C4-2B (cell line): ENCODE data around the gene DNAJA2.

Source experiments
- ZFX ChIP-seq: fragments of 450-650 bp; IDR thresholded peaks from 2 replicates; pipeline ENCODE4 v1.6.1; 2017
- TF ChIP-seq, protein P1 (sequence below): fragments of 450-650 bp; conservative IDR thresholded peaks from 2 replicates; pipeline ENCODE4 v1.5.1; 2017; ENCODE audit warnings: mild to moderate bottlenecking

DNA sequence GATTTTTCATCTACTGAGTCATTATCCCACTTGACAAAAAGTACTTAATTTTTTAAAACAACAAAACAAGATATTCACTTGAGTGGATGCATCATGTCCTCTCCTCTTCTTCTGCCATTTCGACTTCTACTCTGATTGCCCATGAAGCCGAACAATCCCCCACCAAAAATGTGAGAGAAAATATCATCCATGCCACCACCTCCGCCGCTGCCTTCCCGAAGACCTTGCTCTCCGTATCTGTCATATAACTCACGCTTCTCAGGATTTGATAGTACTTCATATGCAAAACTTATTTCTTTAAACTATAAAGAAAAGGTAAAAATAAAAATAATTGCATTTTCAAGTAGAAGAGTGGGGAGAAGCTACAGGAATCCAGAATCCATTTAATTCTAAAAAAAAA, 2.2 kb downstream of the DNAJA2 start:
- TF ChIP-seq, protein P1, sequence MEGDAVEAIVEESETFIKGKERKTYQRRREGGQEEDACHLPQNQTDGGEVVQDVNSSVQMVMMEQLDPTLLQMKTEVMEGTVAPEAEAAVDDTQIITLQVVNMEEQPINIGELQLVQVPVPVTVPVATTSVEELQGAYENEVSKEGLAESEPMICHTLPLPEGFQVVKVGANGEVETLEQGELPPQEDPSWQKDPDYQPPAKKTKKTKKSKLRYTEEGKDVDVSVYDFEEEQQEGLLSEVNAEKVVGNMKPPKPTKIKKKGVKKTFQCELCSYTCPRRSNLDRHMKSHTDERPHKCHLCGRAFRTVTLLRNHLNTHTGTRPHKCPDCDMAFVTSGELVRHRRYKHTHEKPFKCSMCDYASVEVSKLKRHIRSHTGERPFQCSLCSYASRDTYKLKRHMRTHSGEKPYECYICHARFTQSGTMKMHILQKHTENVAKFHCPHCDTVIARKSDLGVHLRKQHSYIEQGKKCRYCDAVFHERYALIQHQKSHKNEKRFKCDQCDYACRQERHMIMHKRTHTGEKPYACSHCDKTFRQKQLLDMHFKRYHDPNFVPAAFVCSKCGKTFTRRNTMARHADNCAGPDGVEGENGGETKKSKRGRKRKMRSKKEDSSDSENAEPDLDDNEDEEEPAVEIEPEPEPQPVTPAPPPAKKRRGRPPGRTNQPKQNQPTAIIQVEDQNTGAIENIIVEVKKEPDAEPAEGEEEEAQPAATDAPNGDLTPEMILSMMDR = no peak
- no peak for TF ChIP-seq ZFX
